ENCODE results near the gene KSR1. TPM values are rescaled to one million over a fixed set of nuclear protein-coding genes. Genes with fewer than 3 reads are reported as not detected.
"Not testable (repeated sequence)": the region's sequence is repeated elsewhere in the genome, so short reads cannot be mapped to it uniquely, and the experiment has no call there.

The KSR1 gene
- total RNA-seq, 1 donor from 2014 or later = 36.5 TPM

- intact Hi-C loops (cut with micrococcal nuclease) = no loop called here
These were observed 171.3 kb downstream of the KSR1 start for GRCh38 chr17:27627514-27627913.

DNA sequence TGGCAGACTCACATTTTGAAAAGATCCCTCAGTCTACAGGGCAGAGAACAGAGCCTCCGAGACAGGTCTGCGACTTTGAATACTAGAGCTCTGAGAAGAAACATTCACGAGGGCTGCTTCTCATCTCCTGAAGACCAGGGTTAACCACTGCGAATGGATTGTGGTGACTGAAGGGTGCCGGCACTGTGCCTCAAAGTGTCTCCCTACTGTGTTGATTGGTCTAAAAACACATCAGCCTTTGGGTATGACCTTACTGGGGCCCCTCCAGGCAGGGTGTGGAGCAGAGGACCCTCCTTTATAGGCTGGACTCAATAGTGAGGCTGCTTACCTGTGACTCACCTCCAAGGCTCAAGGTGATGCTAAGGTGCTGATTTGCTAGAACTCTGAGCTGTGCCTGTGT, 172.1 kb downstream of the KSR1 start:
- intact Hi-C loops (cut with micrococcal nuclease) = no loop called here

GRCh38 chr17:27629260-27629659, 173.0 kb downstream of the KSR1 start:
- intact Hi-C loops (cut with micrococcal nuclease) = not testable (repeated sequence)

GRCh38 chr17:27630607-27631410, 174.6 kb downstream of the KSR1 start, which contains the start of gene LGALS9:
Gene LGALS9, plus strand, starts transcription at chr17:27631188. Its CDS starts 78 bp downstream, at chr17:27631266.
- intact Hi-C loops (cut with micrococcal nuclease) = no loop called here

GRCh38 chr17:27631411-27631760, 175.1 kb downstream of the KSR1 start:
- intact Hi-C loops (cut with micrococcal nuclease) = no loop called here

- intact Hi-C loops (cut with micrococcal nuclease) = no loop called here
These were observed 175.9 kb downstream of the KSR1 start for GRCh38 chr17:27631897-27632725.

DNA sequence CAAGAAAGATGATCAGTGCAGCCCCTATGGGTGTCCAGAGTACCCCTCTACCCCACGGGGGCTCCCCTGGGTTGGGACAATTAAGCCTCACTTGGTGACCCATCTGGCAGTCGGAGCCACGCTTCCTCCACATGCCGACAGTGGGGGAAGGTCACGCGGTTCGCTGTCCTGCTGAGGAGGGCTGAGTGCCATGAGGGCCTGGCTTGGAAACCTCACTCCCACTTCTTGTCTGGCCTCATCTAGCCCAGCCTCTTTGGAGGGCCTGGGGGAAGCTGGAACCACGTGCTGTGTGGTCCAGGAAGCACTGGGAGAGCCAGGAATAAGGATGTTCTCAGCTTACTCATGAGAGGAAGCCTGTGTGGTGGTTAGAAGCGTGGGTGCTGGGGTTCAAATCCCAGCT, 176.5 kb downstream of the KSR1 start:
- intact Hi-C loops (cut with micrococcal nuclease) = not testable (repeated sequence)

GRCh38 chr17:27633312-27634025, 177.2 kb downstream of the KSR1 start:
- intact Hi-C loops (cut with micrococcal nuclease) = no loop called here

- intact Hi-C loops (cut with micrococcal nuclease) = no loop called here
These were observed 177.7 kb downstream of the KSR1 start for GRCh38 chr17:27634026-27634335.

DNA sequence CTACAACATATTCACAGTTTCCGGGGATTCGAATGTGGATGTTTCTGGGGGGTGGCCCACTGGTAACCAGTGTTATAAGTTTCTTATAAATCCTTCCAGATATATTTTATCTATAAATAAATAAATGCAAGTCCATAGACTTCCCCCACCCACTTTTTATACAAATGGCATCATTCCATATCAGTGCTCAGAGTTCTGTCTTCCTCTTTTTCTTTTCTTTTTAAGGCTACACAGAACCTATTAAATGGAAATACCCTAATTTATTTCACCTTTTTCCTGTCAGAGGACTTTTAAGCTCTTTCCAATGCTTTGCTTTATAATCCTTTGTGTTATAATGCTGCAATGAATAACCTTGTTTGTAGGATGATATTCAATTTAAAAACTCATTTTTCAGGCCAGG, 178.5 kb downstream of the KSR1 start:
- intact Hi-C loops (cut with micrococcal nuclease) = no loop called here

DNA sequence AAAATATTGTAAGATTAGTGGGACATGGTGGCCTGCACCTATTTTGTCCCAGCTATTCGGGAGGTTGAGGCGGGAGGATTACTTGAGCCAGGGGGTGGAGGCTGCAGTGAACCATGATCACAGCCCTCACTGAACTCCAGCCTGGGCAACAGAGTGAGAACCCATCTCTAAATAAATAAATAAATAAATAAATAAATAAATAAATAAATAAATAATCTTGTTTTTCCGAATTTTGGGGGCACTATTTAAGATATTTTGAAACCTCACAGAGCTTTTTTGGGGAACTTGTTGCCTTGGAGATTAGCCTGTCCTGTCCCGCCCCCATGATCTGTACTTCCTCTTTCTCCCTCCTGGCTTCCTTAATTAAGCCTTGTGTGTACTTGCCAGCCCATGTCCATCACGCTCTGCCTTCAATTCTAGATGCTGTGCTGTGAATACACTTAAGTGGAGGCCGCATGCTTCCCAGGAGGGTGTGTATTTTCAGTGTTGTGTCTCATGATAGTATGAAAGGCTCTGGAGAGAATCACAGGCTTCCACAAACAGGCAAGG, 179.1 kb downstream of the KSR1 start:
- intact Hi-C loops (cut with micrococcal nuclease) = no loop called here

DNA sequence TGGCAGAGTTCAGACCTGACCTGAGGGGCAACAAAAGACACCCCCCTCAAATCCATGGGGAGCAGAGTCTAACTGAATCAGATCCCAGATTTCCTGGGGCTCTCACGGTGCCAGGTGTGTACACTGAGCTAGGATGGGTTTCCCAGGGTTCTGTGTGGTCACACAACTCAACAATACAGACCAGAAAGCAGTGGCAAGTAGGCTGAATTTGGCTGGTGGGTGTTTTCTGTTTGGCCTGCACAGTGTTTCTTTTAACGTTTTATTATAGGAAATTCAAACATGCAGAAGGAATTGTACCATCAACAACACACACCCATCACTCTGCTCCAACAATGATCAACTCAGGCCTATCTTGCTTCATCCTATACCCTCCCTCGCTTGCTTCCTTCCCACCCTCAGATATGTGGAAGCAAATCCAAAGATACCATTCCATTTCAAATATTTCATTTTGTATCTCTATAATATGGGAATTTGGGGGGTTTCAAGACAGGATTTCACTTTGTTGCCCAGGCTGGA, 179.8 kb downstream of the KSR1 start:
- intact Hi-C loops (cut with micrococcal nuclease) = not testable (repeated sequence)

DNA sequence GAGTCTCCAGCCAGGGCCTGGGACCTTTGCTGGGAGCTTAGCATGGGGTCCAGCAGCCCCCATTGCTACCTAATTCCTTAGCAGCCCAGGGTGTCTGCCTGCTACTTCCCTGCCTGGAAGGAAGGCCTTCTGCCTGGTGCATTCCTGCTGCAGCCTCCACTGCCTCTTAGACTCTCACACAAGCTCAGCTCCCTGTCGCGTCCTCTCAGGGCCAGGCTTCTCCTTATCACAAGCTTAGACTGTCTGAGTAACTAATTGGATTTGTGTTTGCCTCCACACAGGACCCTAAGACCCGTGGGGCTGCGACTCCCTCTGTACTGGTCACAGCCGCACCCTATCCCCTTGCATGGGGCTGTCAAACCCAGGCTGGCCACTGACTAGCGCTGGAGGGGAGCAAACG, 181.6 kb downstream of the KSR1 start:
- intact Hi-C loops (cut with micrococcal nuclease) = not testable (repeated sequence)

- intact Hi-C loops (cut with micrococcal nuclease) = not testable (repeated sequence)
These were observed 182.2 kb downstream of the KSR1 start for GRCh38 chr17:27638415-27638914.

DNA sequence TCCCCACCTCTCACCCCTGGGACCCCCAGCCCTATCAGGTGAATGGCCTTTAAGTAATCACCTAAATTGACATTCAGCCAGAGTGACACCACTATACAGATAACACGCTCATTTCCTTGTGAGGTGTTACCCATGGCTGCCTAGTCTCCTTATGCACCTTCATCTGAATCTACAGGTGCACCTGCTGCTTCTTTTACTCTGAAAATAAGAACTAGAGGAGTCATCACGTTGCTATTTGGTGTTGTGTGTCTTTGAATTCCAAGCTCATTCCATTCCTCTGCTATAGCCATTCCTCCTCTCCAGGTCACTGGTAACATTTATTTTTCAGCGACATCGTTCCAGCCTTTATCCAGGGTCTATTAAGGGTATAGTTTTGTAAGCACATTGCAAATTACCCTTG, 184.5 kb downstream of the KSR1 start:
- intact Hi-C loops (cut with micrococcal nuclease) = no loop called here

DNA sequence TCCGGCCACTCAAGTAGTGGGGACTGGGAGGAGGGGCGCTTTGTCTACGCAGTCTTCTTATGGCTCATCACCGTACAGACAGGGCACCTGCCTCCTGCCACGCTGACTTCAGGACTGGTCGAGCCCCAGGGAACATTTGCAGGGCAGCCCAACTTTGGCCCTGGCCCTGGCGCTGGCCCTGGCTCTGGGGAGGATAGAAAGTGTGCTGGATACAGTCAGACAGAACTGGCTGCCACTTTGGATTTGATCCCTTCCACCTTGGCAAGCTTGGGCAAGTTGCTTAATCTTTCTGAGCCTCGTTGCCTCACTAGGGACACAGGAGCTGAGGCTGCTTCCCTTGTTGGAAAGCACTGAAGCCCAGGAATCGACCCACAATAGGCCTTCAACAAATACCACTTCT, 188.3 kb downstream of the KSR1 start:
- intact Hi-C loops (cut with micrococcal nuclease) = no loop called here

DNA sequence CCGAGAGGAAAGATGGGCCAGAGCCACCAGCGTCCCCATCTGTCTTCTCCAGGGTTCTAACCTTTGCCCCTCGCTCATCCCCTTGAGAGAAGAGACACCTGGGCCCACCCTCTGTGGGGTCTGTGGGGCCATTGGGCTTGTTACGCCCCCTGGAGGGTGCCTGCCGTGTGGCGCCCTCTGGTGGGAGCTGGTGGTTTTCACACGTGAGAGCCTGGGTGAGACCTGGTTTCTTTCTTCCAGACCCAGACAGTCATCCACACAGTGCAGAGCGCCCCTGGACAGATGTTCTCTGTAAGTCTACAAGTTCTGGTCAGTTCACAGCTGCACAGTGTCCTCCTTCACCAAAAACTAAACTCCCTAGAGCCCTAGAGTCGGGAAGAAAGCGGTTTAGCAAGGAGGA, 189.4 kb downstream of the KSR1 start:
- intact Hi-C loops (cut with micrococcal nuclease) = not testable (repeated sequence)

DNA sequence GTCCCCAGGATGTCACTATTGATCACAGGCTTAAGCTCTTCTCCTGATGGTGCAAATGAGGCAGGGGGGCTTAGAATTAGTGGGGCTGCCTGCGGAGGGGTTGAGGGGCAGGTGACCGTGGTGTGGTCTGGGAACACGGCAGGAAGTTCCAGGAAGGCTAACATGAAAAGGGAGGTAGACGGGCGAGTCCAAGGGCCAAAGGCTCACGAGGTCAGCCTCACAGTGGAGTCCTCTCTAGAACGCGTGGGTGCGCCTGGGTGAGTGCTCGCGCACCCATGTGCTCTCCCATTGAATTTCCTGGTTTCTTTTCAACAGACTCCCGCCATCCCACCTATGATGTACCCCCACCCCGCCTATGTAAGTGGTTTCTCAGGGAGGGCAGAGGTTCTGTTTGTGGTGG, 190.0 kb downstream of the KSR1 start:
- intact Hi-C loops (cut with micrococcal nuclease) = no loop called here

DNA sequence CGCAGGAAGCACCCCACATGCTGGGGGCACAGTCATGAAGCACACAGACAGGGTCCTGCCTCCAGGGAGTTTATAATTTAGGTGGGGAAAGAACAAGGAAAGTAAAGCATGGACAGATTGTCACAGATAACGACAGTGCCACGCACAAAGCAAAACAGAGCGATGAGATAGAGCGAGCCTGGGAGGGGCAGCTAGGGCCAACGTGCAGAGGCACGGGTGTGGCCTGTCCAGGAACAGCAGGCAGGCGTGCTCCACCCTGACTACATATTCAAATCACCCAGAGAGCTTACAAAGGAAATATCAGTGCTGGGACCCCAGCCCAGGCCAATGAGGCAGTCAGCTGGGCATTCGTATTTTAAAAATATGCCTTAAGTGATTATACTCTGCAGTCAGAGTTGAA, 191.5 kb downstream of the KSR1 start:
- intact Hi-C loops (cut with micrococcal nuclease) = no loop called here

DNA sequence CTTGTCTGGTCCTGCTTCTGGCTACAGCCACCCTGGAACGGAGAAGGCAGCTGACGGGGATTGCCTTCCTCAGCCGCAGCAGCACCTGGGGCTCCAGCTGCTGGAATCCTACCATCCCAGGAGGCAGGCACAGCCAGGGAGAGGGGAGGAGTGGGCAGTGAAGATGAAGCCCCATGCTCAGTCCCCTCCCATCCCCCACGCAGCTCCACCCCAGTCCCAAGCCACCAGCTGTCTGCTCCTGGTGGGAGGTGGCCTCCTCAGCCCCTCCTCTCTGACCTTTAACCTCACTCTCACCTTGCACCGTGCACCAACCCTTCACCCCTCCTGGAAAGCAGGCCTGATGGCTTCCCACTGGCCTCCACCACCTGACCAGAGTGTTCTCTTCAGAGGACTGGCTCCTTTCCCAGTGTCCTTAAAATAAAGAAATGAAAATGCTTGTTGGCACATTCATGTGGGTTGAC, 192.9 kb downstream of the KSR1 start:
- intact Hi-C loops (cut with micrococcal nuclease) = not testable (repeated sequence)

GRCh38 chr17:27649929-27650328, 193.7 kb downstream of the KSR1 start:
- intact Hi-C loops (cut with micrococcal nuclease) = loop anchor here (5.0 kb wide), 1 partner anchor 298 kb away; no protein-coding TSS in a partner anchor

All from T-helper 2 cell treated with Interferon-gamma antibody and Interleukin-4, amounts not matched to agents 100 ng/mL and 5 ng/mL, for 36 hours (primary cell).